Suprapubic skin (tissue), 4 donors: ENCODE measurements around the gene GPR183. TPM values are rescaled to one million over a fixed set of nuclear protein-coding genes. Genes with fewer than 3 reads are reported as not detected.

Source experiments
- DNase-seq, 2 donors: peaks; one replicate each; pipeline ENCODE4 v3.0.0-alpha.2; 2019; ENCODE audit warnings: low spot score in 2 of 2
- H3K27ac ChIP-seq: fragments of 200-600 bp; sonication (generic); one replicate; pipeline ENCODE4 v1.5.1; 2019
- H3K27me3 ChIP-seq: fragments of 200-600 bp; sonication (generic); one replicate; pipeline ENCODE4 v1.5.1; 2019
- H3K36me3 ChIP-seq: fragments of 200-600 bp; sonication (generic); one replicate; pipeline ENCODE4 v1.5.1; 2019
- H3K4me1 ChIP-seq: fragments of 200-600 bp; sonication (generic); one replicate; pipeline ENCODE4 v1.5.1; 2019
- H3K4me3 ChIP-seq: fragments of 200-600 bp; sonication (generic); one replicate; pipeline ENCODE4 v1.5.1; 2019; ENCODE audit warnings: mild to moderate bottlenecking
- H3K9me3 ChIP-seq: fragments of 200-600 bp; sonication (generic); one replicate; pipeline ENCODE4 v1.5.1; 2019
- CTCF ChIP-seq, 2 donors: fragments of 200-600 bp in 1 of 2; fragments of 450-650 bp in 1 of 2; sonication (generic) in 1 of 2; IDR thresholded peaks; one replicate each; pipeline ENCODE4 v1.5.1; 2016 to 2019; ENCODE audit warnings: antibody characterized with exemption in 2 of 2, mild to moderate bottlenecking in 1 of 2, moderate library complexity in 1 of 2
- EP300 ChIP-seq: sonication (generic); formaldehyde crosslinking; IDR thresholded peaks from one replicate; pipeline ENCODE4 v1.6.1; 2017; ENCODE audit warnings: antibody characterized with exemption
- POLR2A ChIP-seq, 2 donors: fragments of 450-650 bp; IDR thresholded peaks; one replicate each; pipeline ENCODE4 v1.6.1; 2017; ENCODE audit warnings: antibody characterized with exemption in 2 of 2, mild to moderate bottlenecking in 2 of 2, moderate library complexity in 2 of 2
- POLR2AphosphoS5 ChIP-seq, 3 donors: sonication (generic); formaldehyde crosslinking; IDR thresholded peaks; one replicate each; pipeline ENCODE4 v1.6.1; 2017; ENCODE audit warnings: antibody characterized with exemption in 3 of 3
- WGBS: methylation state at CpG from one replicate; pipeline ENCODE4 v1.1.5; 2018; 5-methylcytosine and 5-hydroxymethylcytosine counted together
- total RNA-seq, 4 donors: library from RNA; depleted of rRNA; stranded (reverse); fragments of >200 nt; gene quantifications; one replicate each; pipeline ENCODE4 v1.1.0, GENCODE V29; 2016

The GPR183 gene
- total RNA-seq, 4 donors from 2014 or later, result 2.3 to 7.0 (median 4.4) TPM

GRCh38 chr13:99276706-99277105, 30.5 kb downstream of the GPR183 start:
- Histone ChIP-seq H3K4me3 (no peak overlapping the region), H3K27me3 (no peaks in the 10 kb centered on the region), H3K27ac (no peak overlapping the region), H3K4me1 (peaks cover 13% of the 10 kb centered on the region), H3K9me3 (no peaks in the 10 kb centered on the region), H3K36me3 (peaks cover 5% of the 10 kb centered on the region)
- 85% methylated on average over 2 of the region's 2 CpGs for WGBS
- TF ChIP-seq EP300, result no peak
- TF ChIP-seq CTCF (IDR thresholded peaks at IDR 0.05), result no peak
- no peak for TF ChIP-seq POLR2AphosphoS5 (IDR thresholded peaks at IDR 0.05)
- no peak for TF ChIP-seq POLR2A (IDR thresholded peaks at IDR 0.05)
- DNase-seq, result no peak

GRCh38 chr13:99275093-99275469, 32.1 kb downstream of the GPR183 start:
- 25% methylated on average over 1 of the region's 1 CpG for WGBS

GRCh38 chr13:99273128-99273527, 34.1 kb downstream of the GPR183 start:
- H3K9me3 ChIP-seq, result no peaks in the 10 kb centered on the region
- peaks cover 8% of the 10 kb centered on the region for H3K4me1 ChIP-seq
- WGBS, result 98% methylated on average over 2 of the region's 2 CpGs
- no peaks in the 10 kb centered on the region for H3K27me3 ChIP-seq
- no peak overlapping the region for H3K27ac ChIP-seq
- peaks cover 5% of the 10 kb centered on the region for H3K36me3 ChIP-seq
- H3K4me3 ChIP-seq, result no peak overlapping the region
- no peak for DNase-seq
- TF ChIP-seq CTCF (IDR thresholded peaks at IDR 0.05), result no peak
- no peak for TF ChIP-seq EP300
- no peak for TF ChIP-seq POLR2AphosphoS5 (IDR thresholded peaks at IDR 0.05)
- TF ChIP-seq POLR2A (IDR thresholded peaks at IDR 0.05), result no peak

More at GRCh38 chr13:99275093-99275469, 32.1 kb downstream of the GPR183 start:
- no peak for TF ChIP-seq POLR2AphosphoS5 (IDR thresholded peaks at IDR 0.05)
- TF ChIP-seq EP300, result no peak
- TF ChIP-seq CTCF (IDR thresholded peaks at IDR 0.05), result no peak
- TF ChIP-seq POLR2A (IDR thresholded peaks at IDR 0.05), result no peak
- Histone ChIP-seq H3K27ac (no peak overlapping the region), H3K27me3 (no peaks in the 10 kb centered on the region), H3K4me3 (no peak overlapping the region), H3K4me1 (peaks cover 5% of the 10 kb centered on the region), H3K9me3 (no peaks in the 10 kb centered on the region), H3K36me3 (peaks cover 5% of the 10 kb centered on the region)
- no peak for DNase-seq

- DNase-seq, result no peak
- H3K4me3 ChIP-seq, result no peak overlapping the region
- H3K27ac ChIP-seq, result no peak overlapping the region
- peaks cover 8% of the 10 kb centered on the region for H3K4me1 ChIP-seq
- peaks cover 5% of the 10 kb centered on the region for H3K36me3 ChIP-seq
- WGBS, result 93% methylated on average over 2 of the region's 2 CpGs
- no peaks in the 10 kb centered on the region for H3K9me3 ChIP-seq
- H3K27me3 ChIP-seq, result no peaks in the 10 kb centered on the region
- TF ChIP-seq POLR2A (IDR thresholded peaks at IDR 0.05) (no peak), POLR2AphosphoS5 (IDR thresholded peaks at IDR 0.05) (no peak), EP300 (no peak), CTCF (IDR thresholded peaks at IDR 0.05) (no peak)
These were observed 34.7 kb downstream of the GPR183 start for GRCh38 chr13:99272481-99272880.

GRCh38 chr13:99271249-99271648, 36.0 kb downstream of the GPR183 start:
- Histone ChIP-seq H3K27ac (no peak overlapping the region), H3K9me3 (no peaks in the 10 kb centered on the region), H3K4me3 (no peak overlapping the region), H3K4me1 (peaks cover 8% of the 10 kb centered on the region), H3K36me3 (peaks cover 5% of the 10 kb centered on the region), H3K27me3 (no peaks in the 10 kb centered on the region)
- TF ChIP-seq POLR2AphosphoS5 (IDR thresholded peaks at IDR 0.05) (no peak), POLR2A (IDR thresholded peaks at IDR 0.05) (no peak), CTCF (IDR thresholded peaks at IDR 0.05) (no peak), EP300 (no peak)
- 77% methylated on average over 3 of the region's 3 CpGs for WGBS
- DNase-seq, result no peak
